Peyer's patch (tissue), 4 donors: Measurements from ENCODE around the gene PRR33. TPM values are rescaled to one million over a fixed set of nuclear protein-coding genes. Genes with fewer than 3 reads are reported as not detected.

Experiments used
- DNase-seq, 3 donors: peaks; one replicate each; pipeline ENCODE4 v3.0.0-alpha.2; 2017 to 2019
- H3K27ac ChIP-seq, 4 donors: fragments of 200-600 bp; sonication (generic); one replicate each; pipeline ENCODE4 v1.5.1; 2016 to 2019
- H3K27me3 ChIP-seq, 2 donors: fragments of 200-600 bp; sonication (generic); one replicate each; pipeline ENCODE4 v1.5.1; 2019
- H3K36me3 ChIP-seq, 3 donors: fragments of 200-600 bp; sonication (generic); one replicate each; pipeline ENCODE4 v1.5.1; 2016 to 2019
- H3K4me1 ChIP-seq, 4 donors: fragments of 200-600 bp; sonication (generic); one replicate each; pipeline ENCODE4 v1.5.1; 2016 to 2019
- H3K4me3 ChIP-seq, 4 donors: fragments of 200-600 bp; sonication (generic); 1 replicate in 3 of 4; 2 replicates in 1 of 4; pipeline ENCODE4 v1.5.1; 2016 to 2019; ENCODE audit warnings: mild to moderate bottlenecking in 1 of 4
- H3K9me3 ChIP-seq, 4 donors: fragments of 200-600 bp; sonication (generic); one replicate each; pipeline ENCODE4 v1.5.1; 2016 to 2019; ENCODE audit warnings: mild to moderate bottlenecking in 1 of 4
- POLR2A ChIP-seq, 2 donors: fragments of 450-650 bp; IDR thresholded peaks; one replicate each; pipeline ENCODE4 v1.5.1; 2017; ENCODE audit warnings: antibody characterized with exemption in 2 of 2, mild to moderate bottlenecking in 2 of 2, moderate library complexity in 2 of 2
- total RNA-seq, 4 donors: library from RNA; depleted of rRNA; stranded (reverse); fragments of >200 nt; gene quantifications; one replicate each; pipeline ENCODE4 v1.1.0, GENCODE V29; 2016
- TF ChIP-seq, protein P1 (sequence below), 6 experiments: fragments of 450-650 bp in 4 of 6; fragments of 200-600 bp in 2 of 6; sonication (generic) in 1 of 6; IDR thresholded peaks; one replicate each; pipeline ENCODE4 v1.5.1; 2017 to 2019; ENCODE audit warnings: antibody characterized with exemption in 6 of 6, mild to moderate bottlenecking in 3 of 6, moderate library complexity in 1 of 6

PRR33 gene
- total RNA-seq, 4 donors from 2014 or later, result not detected

DNA sequence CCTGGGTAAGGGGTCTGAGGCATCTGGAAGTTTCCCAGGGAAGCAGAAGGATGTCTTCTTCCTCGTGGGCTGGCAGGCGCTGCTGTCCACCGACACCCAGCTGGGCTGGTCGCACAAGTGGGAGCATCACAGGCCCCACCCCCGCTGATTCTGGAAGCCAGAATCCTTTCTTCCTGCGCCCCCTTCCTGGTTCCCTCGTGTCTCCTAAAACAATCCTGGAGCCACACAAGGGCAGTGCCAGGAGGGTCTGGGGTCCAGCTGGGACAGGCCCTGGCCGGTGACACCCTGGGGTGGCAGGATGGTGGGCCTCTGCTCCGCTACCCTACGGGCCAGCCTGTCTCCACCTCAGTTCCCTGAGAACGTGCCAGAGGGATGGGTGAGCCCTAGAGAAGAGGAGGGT lies 34.6 kb downstream of the PRR33 start:
- DNase-seq, result no peak
- no peak overlapping the region for H3K4me3 ChIP-seq
- H3K9me3 ChIP-seq, result no peaks in the 10 kb centered on the region
- H3K27ac ChIP-seq, result no peak overlapping the region
- no peaks in the 10 kb centered on the region for H3K36me3 ChIP-seq
- peaks cover 0 to 37% (median 17%) of the 10 kb centered on the region in 4 donors for H3K4me1 ChIP-seq
- H3K27me3 ChIP-seq, result no peaks in the 10 kb centered on the region
- TF ChIP-seq, protein P1, sequence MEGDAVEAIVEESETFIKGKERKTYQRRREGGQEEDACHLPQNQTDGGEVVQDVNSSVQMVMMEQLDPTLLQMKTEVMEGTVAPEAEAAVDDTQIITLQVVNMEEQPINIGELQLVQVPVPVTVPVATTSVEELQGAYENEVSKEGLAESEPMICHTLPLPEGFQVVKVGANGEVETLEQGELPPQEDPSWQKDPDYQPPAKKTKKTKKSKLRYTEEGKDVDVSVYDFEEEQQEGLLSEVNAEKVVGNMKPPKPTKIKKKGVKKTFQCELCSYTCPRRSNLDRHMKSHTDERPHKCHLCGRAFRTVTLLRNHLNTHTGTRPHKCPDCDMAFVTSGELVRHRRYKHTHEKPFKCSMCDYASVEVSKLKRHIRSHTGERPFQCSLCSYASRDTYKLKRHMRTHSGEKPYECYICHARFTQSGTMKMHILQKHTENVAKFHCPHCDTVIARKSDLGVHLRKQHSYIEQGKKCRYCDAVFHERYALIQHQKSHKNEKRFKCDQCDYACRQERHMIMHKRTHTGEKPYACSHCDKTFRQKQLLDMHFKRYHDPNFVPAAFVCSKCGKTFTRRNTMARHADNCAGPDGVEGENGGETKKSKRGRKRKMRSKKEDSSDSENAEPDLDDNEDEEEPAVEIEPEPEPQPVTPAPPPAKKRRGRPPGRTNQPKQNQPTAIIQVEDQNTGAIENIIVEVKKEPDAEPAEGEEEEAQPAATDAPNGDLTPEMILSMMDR (IDR thresholded peaks at IDR 0.05), result no peak
- TF ChIP-seq POLR2A (IDR thresholded peaks at IDR 0.05), result no peak

DNA sequence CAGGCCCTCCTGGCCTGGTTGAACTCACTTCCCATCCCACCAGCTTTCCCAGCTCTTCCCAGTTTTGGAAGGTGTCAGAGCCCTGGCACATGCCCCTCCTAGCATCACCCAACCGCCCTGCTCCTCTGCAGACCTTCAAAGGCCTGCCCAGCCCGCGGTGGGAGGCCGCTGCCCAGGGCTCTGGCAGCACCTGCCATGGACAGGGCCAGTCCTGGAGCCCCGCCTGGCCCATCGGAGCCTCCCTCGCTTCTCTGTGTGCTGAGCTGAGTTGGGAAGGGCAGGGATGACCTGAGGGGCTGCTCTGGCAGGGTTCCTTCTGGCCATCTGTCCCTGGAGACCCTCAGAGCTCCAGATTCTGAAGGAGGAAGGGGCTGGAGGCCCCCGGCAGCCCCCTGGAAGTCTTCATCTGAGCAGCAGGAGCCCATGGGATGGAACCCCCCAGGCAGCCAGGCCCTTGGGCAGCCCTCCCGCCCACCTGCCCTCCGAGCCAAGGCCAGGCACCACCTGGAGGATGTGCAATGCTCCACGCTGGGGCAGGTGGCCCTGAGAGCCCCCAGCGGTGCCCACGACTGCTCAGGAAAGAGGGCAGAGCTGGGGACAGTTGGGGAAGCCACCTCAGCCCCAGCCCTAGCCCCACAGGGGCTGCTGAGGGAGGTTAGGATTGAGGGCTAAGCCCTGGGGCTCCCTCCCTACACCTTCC lies 35.2 kb downstream of the PRR33 start:
- Histone ChIP-seq H3K27me3 (no peaks in the 10 kb centered on the region), H3K36me3 (no peaks in the 10 kb centered on the region), H3K4me3 (no peak overlapping the region), H3K27ac (peak overlapping the region in 1 of 4 donors; percentile 83), H3K9me3 (no peaks in the 10 kb centered on the region), H3K4me1 (peaks cover 0 to 43% (median 22%) of the 10 kb centered on the region in 4 donors)
- DNase-seq, result no peak
- TF ChIP-seq, protein P1 (IDR thresholded peaks at IDR 0.05), result no peak
- TF ChIP-seq POLR2A (IDR thresholded peaks at IDR 0.05), result no peak

DNA sequence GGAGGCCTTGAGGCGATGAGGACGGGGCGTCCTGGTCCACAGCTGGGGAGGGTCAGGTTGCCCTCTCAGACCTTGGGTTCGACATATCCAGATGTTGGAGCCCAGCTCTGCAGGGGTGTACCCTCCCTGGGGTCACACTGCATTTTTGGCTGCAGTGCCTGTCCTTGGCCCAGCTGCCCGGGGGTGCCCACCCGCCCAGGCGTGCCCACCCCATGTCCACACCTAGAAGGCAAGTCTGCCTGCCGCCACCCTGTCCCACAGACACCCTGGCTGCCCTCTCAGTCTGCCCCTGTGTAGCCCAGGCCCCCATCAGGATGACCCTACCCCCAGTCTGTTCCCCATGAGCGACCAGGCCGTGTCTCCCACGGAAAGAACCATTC lies 35.8 kb downstream of the PRR33 start:
- H3K36me3 ChIP-seq, result no peaks in the 10 kb centered on the region
- peak overlapping the region in 1 of 4 donors; percentile 64 for H3K4me3 ChIP-seq
- peaks cover 0 to 46% (median 24%) of the 10 kb centered on the region in 4 donors for H3K4me1 ChIP-seq
- TF ChIP-seq, protein P1 (IDR thresholded peaks at IDR 0.05), result no peak
- no peak for TF ChIP-seq POLR2A (IDR thresholded peaks at IDR 0.05)
- H3K27ac ChIP-seq, result peak overlapping the region in 1 of 4 donors; percentile 83
- no peak for DNase-seq
- no peaks in the 10 kb centered on the region for H3K9me3 ChIP-seq
- no peaks in the 10 kb centered on the region for H3K27me3 ChIP-seq

DNA sequence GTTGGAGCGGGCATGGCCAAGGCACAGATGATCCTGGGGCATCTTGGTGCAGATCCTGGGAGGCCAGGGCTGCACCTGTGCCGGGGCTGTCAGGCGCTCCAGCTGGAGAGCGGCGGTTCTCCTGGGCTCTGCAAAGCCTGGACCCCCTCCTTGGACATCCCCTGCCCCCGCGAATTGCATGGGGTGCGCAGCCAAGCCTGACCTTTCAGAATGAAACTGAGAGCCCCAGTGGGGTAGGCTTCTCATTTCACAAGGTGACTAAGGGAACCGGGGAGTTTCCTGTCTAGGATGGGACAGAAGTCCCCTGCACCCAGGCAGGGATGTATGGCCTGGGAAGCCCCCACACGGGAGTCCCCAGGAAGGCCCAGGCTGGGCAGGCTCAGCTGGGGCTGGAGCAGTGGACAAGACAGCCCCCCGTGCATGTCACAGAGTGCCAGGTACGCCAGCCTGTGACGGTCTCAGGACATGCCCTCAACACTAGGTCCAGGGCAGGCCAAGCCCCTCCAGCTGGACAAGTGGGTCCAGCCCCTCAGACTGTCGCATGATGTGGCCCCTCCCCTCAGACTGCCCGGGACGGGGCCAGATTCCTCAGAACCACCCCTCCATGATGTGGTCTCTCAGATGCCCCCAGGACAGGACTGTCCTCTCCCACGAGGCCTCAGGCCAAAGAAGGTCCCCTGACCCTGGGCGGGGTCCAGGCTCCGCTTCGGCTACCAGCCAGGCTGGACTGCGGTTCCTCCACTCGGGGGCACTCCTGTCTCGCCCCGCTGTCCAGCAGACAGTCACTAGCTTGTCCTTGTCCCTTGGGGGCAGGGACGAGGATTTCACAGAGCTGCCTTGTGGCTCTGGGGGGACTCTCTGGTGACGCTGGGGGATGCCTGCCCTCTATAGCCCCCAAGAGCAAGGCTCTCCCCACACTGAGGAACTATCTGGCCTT lies 36.5 kb downstream of the PRR33 start:
- H3K36me3 ChIP-seq, result no peaks in the 10 kb centered on the region
- DNase-seq, result peak in 1 of 3 donors; percentile 41
- TF ChIP-seq, protein P1 (IDR thresholded peaks at IDR 0.05), result no peak
- no peak for TF ChIP-seq POLR2A (IDR thresholded peaks at IDR 0.05)
- no peaks in the 10 kb centered on the region for H3K9me3 ChIP-seq
- H3K27ac ChIP-seq, result peak overlapping the region in 1 of 4 donors; percentile 83
- no peaks in the 10 kb centered on the region for H3K27me3 ChIP-seq
- peaks cover 0 to 46% (median 24%) of the 10 kb centered on the region in 4 donors for H3K4me1 ChIP-seq
- peak overlapping the region; percentile 47 to 64 (median 51) for H3K4me3 ChIP-seq

DNA sequence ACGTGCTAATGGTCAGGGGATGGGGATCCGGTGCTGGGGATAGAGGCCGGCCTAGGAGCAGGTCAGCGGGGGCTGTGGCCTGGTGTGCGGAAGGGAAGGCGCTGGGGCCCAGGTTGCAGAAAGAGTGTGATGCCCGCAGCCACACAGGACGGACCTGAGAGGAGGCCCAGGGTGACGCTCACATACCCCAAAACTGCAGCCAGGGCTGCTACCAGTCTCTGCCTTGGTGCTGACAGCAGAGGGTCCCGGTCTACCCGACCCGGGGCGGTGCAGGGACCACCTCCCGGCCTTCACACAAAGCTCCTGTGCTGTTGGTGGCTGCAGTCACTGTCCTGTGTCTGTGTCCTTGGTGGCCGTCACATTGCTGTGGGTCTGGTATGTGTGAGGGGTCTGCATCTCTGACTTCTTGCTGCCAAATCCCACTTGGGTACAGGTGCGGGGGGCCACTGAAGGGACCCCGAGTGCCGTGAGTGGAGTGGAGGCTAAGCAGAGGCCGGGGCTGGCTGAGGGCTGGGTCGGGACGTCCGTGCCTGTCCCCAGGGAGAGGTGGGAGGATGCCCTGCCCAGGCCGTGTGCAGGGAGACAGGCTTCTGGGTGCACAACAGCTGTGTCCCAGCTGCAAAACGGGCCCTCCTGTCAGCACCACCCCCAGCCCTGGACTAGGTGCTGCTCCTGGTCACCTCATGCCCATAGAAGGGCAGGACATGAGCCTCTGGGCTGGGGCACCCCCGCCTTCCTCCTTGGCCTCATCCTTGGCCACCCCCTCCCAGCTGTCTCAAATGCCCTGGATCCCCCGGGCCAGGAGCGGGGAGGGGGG lies 37.4 kb downstream of the PRR33 start:
- Histone ChIP-seq H3K27me3 (no peaks in the 10 kb centered on the region), H3K9me3 (no peaks in the 10 kb centered on the region), H3K4me3 (peak overlapping the region; percentile 47 to 64 (median 51)), H3K36me3 (no peaks in the 10 kb centered on the region), H3K4me1 (peaks cover 0 to 53% (median 31%) of the 10 kb centered on the region in 4 donors), H3K27ac (peak overlapping the region in 3 of 4 donors; percentile 61 to 85 (median 83))
- DNase-seq, result peak in 1 of 3 donors; percentile 61
- no peak for TF ChIP-seq POLR2A (IDR thresholded peaks at IDR 0.05)
- TF ChIP-seq, protein P1 (IDR thresholded peaks at IDR 0.05), result no peak
